ENCODE measurements around the gene AJAP1.

The AJAP1 gene

GRCh38 chr1:4631321-4631720 is 23.1 kb upstream of the AJAP1 start:
- no peak for DNase-seq

DNA sequence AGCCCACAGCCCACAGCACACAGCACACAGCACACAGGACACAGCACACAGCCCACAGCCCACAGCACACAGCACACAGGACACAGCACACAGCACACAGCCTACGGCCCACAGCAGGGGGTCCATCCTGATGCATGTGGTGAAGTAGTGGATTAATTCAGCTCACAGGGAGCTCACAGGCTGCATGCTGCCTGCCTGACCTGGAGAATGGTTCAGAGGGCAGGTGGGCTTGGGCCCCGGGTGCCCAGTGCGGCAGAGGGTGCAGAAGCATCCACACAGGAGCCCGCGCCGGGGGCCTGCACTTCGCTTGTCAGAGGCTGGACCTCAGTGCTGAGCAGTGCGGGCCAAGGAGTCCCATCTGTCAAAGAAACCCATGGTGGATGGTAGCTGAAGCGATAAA is 21.1 kb upstream of the AJAP1 start:
- no peak for DNase-seq

DNA sequence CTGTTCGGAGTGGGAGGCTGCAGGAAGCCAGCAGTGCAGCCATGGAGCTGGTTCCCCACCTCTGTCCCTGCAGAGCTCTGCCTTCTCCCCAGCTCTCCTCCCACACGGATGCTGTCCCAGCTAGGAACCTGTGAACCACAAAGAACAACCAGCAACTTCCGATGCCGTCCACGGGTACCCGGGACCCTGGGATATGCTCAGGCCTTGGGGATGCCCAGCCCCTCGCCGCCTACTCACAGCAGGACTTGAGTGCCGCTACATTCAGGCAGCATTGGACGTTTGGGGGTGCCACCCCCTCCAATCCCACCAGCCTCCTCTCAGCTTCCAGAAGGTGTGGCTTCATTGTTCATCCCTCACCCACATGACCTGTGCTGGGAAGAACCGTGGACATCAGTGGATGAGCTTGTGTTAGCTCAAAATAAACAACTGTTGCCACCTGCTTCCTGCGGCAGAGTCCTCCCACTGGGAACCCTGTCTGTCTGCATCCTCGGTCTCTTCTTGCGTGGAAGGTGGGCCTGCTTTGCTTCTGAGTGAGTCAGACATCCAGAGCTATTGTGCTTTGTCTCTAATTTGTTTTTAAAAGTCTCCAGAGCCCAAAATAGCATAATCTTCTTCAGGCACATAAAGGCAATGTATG is 20.1 kb upstream of the AJAP1 start:
- no peak for DNase-seq

- no peak for DNase-seq
These were observed 19.5 kb upstream of the AJAP1 start for GRCh38 chr1:4634793-4635406.

GRCh38 chr1:4636186-4636585 is 18.2 kb upstream of the AJAP1 start:
- DNase-seq, result no peak

DNA sequence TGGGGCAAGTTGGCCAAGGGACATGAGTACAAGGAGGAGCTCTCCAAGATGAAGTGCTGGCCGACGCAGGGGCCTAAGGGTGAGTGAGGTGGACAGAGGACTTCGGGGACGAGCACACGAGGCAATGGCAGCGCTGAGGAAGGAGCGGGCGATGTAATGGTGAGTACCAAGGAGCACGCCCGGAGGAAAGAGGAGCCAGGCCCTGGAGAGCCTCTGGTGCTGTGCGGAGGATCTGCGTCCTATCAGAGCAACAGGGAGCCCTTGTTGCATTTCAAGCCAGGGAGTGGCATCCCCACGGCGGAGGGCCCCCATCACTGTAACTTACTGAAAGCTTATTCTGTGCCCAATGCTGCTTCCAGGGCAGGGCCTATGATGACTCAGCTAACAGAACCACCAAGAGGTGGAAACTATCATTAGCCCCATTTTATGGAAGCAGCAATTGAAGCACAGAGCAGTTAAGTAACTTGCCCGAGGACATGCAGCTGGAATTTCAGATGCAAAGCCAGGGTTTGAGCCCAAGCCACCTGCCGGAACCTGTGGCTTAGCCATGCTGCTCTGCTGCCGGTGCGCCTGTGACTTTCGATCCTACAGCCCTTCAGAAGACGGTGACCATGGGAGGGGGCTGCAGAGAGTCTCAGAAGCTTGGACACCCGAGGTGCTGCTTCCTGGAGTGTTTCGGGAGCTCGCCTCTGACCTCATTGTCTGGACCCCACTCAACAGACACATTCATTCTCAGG is 17.6 kb upstream of the AJAP1 start:
- no peak for DNase-seq

- DNase-seq, result no peak
These were observed 16.6 kb upstream of the AJAP1 start for GRCh38 chr1:4637616-4638344.

DNA sequence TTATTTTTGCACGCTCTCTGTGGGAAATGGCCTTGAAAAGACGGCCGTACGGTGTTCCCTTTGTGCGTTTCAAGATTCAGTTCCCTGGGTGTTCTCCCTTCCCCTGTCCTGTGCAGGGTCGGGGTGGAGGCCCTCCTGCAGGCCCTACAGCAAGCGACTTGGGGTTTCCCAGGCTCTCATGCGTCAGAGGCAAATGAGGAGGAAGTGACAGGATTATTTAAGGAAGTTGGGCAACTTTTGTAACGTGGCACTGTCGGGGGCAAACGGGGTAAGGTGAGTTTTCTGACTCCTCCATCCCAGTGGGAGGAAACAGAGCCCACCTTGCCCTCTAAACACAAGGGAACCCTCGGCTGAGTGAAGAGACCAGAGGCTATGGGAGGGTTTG is 16.1 kb upstream of the AJAP1 start:
- no peak for DNase-seq

DNA sequence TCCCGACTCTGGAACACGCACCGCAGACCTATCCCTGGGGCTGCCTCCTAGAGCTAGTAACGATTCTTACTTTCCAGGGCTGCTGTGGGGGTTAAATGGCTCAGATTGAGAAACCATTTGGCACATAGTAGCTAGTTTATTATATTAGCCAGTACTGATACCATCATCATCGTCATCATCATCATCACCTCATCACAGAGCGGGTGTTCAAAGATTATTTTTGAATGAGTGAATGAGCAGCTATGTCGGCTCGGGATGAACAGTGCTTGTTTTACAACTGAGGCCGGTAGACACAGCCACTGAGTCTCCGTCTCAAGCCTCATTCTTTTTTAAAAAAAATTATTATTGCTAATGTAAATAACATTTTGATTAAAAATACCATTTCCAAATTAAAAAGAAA is 13.5 kb upstream of the AJAP1 start:
- no peak for DNase-seq

DNA sequence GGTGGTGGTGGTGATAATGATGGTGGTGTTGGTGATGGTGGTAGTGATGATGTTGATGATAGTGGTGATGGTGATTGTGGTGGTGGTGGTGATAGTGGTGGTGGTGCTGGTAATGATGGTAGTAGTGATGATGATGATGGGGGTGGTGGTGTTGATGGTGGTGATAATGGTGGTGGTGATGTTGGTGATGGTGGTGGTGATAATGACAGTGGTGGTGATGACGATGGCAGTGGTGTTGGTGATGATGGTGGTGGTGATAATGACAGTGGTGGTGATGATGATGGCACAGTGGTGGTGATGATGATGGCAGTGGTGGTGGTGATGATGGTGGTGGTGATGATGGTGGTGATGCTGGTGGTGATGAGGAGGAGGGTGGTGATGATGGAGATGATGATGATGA is 7.0 kb upstream of the AJAP1 start:
- DNase-seq, result no peak

GRCh38 chr1:4648657-4649056 is 5.8 kb upstream of the AJAP1 start:
- DNase-seq, result no peak

DNA sequence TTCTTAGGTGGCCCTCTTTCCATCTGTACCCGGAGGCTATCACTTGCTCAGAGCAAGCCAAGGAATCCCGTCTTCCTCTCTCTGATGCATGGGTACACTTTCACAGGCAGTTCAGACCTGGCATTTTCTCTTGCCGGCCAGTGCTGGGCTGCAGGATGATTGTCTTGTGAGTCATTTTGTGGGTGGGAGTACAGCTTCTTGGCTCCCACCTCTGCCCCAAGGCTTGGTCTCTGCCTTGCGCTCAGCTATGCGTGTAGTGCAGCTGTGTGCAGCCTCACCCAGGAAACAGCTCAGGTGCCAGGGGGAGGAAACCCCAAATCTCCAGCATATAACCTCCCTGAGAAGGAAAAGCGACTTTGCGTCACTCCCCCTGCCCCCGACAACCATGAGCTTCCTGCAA is 3.9 kb upstream of the AJAP1 start:
- DNase-seq, result peak; percentile 54

- DNase-seq, result no peak
These were observed 3.4 kb upstream of the AJAP1 start for GRCh38 chr1:4650981-4651380.

- DNase-seq, result peak; percentile 54
These were observed 1.6 kb upstream of the AJAP1 start for GRCh38 chr1:4652631-4653327.

- DNase-seq, result no peak
These were observed 1.1 kb upstream of the AJAP1 start for GRCh38 chr1:4653328-4653660.

- DNase-seq, result peak; percentile 21
These were observed 610 bp downstream of the AJAP1 start for GRCh38 chr1:4654764-4655673.

DNA sequence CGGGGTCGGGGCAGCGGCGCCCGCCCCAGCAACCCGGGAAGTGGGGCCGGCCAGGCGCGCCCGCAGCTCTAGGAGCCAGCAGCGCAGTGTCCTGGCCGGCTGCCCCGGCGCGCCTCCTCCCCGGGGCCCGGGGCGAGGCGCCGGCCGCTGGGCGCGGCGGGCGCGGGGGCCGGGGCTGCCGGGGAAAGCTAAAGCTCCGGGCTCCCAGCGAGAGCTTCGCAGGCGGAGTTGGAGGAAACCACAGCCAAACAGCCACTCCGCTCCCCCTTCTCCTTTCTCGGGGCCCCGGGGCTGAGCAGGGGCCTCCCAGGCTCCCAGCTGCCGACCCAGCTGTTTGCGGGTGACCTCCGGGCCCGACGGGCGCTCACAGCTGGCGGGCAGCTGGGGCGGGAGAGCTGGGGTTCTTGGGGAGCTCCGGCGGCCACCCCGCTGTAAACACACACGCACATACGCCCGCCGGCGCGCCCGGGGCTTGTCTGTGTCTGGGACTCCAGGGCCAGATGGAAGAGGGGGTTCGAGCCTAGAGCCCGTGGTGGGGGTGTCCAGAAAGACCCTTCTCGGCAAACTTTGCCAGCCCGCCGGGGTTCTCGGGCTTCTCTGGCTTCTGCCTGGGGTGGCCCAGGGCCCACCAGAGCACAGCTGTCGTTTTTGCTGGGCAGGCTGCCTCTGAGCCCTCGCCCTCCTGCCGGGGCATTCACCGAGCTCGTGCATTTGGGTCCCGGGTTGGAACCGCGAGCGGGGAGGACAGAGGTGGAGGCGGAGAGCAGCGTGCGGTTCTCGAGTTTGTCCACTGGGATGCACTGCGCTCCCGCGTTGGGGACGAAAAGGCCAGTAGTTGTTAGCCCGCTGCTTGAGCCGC is 1.5 kb downstream of the AJAP1 start:
- DNase-seq, result peak; percentile 75

- no peak for DNase-seq
These were observed 2.2 kb downstream of the AJAP1 start for GRCh38 chr1:4656533-4657140.

DNA sequence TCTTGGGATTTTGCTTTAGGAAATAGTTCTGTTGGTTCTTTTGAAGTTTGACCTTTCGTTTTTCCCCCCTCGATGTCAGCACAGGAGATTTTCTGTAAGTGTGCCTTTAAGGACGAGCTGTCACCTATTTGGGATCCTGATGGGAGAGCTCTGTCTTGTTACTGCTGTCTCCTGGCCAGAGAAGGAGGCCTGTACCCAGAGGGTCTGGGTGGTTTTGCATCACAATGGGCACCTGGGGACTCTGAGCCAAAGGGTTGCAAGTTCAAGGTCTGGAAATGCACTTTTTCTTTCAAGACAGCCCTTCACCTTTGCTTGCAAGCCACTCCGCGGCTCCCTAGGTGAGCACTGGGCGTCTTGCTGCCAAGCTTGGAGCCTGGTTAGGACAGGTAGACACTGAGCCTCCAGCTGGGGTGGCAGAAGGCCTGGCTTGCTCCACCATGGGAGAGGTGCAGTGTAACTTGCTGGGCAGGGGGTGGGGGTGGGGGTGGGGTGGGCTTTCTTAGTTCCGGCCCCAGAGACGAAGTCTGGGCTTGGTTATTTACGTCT is 2.9 kb downstream of the AJAP1 start:
- no peak for DNase-seq

- DNase-seq, result no peak
These were observed 3.6 kb downstream of the AJAP1 start for GRCh38 chr1:4657960-4658541.
